Stimulated activated CD8-positive, alpha-beta memory T cell treated with anti-CD3 and anti-CD28 coated beads, Interleukin-2, amount 100 ng/mL, for 48 hours (primary cell): ENCODE measurements around the gene SH3BP1.
A peak's percentile ranks its signal among the peaks of the same experiment; 100 is the strongest.

Experiments
- DNase-seq, 2 donors: peaks; one replicate each; pipeline ENCODE4 v3.0.0-alpha.2; 2020; ENCODE audit warnings: low read depth in 2 of 2

Gene SH3BP1

DNA sequence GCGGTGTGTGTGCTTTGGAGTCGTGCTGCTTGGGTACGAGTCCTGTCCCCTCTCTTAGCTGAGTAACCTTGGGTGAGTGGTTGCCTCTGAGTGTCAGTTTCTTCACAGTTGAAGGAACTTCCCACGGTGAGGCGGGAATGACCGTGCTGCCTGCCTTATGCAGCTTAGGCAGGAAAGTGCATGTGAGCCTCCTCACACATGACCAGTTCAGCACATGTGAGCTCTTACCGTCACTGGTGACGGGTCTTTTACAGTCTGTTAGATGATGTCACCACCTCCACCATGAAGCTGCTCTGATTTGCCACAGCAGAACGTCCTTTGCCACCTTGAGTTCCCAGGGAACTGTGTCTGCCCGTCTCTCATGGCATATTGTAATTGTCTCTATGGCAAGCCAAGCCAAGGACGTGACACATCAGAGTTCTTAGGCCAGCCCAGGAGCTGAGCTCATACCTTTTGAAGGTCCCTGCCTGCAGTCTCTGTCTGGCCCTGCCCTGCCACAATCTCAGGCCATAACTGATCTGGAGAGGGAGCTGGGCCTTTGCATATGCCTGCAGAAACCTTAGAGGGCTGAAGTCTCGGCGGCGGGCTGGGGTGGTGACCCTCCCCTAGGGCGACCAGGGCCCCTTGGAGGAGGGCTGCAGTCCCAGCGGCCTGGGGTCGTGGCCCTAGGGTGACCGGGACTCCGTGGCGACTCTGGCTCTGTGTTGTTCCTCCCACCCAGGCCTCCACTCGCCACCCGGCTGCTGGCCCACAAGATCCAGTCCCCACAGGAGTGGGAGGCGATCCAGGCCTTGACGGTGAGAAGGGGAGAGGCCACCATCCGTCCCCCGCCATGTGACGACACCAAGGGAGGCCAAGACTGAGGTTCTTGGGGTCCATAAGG is 23.0 kb upstream of the SH3BP1 start:
- DNase-seq = no peak

DNA sequence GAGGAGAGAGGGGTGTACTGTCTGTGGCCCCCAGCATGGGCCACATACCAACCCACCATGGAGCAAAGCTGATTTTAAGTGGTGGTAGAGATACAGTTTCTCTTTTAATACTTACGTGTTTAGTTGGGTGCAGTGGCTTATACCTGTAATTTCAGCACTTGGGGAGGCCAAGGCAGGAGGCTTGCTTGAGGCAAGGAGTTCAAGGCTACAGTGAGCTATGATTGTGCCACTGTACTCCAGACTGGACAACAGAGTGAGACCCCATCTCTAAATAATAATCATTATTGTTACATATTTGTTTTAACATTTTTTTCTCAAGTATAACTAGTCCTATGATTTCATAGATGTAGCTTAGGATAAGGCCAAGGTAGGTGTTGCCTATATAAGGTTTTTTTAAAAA is 22.0 kb upstream of the SH3BP1 start:
- no peak for DNase-seq

DNA sequence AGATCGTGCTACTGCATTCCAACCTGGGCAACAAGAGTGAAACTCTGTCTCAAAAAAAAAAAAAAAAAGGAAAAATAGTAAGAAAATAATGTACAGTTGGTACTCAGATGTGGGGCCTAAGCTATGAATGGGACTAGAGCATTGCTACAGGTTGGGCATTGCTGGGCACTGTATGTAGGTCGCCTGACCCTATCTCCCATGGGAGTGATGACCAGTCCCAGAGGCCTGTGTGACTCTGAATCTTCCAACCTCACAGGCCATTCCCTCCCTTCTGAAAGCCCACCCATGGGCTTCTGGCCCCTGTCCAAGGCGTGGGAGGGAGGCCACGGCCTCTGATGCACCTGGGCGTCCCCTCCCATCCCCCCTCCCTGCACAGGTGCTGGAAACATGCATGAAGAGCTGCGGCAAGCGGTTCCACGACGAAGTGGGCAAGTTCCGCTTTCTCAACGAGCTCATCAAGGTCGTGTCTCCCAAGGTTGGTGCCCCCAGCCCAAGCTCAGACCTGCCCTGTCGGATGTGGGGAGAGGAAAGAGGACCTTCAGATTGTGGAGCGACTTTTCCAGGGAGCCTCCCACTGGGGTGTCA is 21.3 kb upstream of the SH3BP1 start:
- DNase-seq = no peak

DNA sequence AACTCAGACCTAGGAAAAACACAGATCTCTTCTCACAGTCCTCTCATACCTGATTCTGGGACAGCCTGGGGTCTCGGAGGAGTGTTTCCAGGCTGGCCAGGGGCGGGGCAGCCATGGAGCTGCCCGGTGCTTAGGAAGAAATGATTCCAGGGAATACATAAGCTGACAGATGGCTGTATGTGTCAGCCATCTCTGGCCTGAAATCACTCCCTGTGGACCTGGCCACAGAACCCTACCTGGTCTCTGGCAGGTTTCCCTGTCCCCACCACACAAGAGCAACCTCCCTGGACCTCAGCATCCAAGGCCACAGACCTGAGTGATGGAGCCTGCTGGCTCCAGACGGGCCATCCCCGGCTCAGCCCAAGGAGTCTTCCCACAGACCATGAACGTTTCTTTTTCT is 20.8 kb upstream of the SH3BP1 start:
- no peak for DNase-seq

DNA sequence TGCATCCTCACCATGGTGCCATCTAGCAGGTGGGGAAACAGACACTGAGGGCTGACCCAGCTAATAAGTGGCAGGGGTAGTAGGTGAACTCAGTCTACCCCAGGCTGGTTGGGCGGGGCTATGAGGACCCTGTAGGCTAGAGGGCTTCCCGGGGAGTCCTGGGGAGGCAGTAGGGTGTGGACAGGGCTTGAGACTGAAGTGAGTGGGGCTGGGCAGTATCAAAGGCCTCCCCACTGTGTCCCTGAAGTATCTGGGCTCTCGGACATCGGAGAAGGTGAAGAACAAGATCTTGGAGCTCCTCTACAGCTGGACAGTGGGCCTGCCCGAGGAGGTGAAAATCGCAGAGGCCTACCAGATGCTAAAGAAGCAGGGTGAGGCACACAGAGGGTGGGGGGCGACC is 19.5 kb upstream of the SH3BP1 start:
- DNase-seq = no peak

DNA sequence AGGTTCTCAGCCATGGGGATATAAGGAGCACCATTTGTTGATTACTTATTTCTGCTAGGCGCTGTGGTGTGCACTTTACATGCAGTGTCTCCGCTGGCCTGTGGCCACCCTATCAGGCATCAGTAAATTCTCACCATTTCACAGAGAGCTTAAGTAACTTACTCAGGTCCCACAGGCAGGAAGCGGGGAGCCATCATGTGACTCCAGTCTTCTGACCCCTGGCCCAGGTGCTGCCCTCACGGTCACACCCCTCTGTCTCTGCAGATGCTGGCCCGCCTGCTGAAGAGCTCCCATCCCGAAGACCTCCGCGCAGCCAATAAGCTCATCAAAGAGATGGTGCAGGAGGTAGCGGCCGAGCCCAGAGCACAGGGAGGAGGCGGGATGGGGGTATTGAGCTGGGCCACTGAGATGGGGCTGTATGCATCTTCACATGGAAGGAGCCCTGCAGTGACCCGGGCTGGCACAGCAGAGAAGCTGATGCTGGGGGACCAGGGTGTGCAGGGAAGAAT is 18.1 kb upstream of the SH3BP1 start:
- DNase-seq = no peak

DNA sequence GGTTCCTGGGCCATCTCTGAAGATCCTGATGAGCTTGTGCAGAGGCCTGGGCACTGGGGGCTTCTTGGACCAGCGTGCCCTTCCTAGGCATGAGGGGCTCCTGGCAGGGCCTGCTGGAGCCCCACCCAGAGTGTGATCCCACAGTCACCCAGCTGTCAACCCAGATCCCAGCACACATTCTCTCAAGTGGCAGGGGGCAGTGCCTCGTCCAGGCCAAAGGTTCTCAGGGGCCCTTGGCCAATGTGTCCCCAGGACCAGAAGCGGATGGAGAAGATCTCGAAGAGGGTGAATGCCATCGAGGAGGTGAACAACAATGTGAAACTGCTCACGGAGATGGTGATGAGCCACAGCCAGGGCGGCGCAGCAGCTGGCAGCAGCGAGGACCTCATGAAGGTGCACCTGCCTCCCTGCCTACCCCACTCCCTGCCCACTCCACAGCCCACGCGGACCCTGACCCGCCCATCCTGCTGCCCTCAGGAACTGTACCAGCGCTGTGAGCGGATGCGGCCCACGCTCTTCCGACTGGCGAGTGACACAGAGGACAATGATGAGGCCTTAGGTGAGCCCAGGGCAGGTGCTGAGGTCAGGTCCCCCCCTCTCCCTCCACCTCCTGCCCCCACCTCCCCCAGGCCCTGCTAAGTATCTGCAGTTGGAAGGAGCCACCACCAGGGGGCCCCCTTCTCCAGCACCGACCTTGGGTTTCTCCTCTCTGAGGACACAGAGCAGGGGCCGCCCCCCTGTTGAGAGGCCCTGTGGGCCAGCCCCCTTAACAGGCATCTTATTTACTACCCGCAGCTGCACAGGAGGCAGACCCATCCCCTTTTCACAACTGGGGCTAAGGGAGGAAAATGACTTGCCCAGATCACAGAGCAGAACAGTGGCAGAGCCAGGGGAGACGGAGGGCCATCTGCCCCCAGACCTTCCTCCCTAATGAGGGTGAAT is 16.1 kb upstream of the SH3BP1 start:
- DNase-seq = peak; percentile 63 to 66

DNA sequence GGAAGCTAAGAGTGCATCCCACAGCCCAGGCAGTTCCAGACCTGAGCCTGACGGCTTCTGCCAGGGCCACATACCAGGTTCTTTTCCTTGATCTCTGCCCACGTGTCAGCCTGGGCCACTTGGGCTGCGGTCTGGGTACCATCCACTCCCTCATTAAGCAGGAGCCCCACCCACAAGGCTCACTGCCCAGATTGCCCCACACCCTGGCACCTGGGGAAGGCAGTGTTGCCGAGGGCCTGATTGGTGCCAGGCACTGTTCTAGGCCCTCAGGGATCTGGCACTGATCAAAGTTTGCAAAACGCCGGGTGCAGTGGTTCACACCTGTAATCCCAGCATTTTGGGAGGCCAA is 15.5 kb upstream of the SH3BP1 start:
- no peak for DNase-seq

DNA sequence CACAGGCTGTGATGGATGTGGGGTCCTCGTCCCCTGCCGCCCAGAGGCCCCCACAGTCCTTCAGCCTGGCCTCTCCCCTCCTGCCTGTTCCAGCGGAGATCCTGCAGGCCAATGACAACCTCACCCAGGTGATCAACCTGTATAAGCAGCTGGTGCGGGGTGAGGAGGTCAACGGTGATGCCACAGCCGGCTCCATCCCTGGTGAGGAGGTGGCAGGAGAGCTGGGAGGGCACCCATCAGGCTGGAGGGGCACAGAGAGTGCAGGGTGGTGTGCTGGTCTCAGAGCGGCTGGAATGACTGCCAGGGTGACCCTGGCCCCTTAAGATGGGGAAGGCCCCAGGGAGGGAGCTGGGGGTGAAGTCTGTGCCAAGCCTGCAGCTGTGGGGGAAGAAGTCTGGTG is 14.6 kb upstream of the SH3BP1 start:
- no peak for DNase-seq

DNA sequence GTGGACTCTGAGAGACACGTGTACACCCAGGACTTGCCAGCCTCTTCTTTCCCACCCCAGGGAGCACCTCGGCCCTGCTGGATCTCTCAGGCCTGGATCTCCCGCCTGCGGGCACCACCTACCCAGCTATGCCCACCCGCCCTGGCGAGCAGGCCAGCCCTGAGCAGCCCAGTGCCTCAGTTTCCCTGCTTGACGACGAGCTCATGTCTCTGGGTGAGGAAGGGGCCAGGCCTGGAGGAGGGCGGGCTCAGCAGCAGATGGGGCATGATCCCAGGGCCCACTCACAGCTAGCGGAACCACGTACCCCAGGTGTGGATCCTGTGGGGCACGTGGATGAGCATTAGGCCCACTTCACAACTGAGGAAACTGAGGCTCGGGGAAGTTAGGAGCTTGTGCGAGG is 13.7 kb upstream of the SH3BP1 start:
- no peak for DNase-seq

DNA sequence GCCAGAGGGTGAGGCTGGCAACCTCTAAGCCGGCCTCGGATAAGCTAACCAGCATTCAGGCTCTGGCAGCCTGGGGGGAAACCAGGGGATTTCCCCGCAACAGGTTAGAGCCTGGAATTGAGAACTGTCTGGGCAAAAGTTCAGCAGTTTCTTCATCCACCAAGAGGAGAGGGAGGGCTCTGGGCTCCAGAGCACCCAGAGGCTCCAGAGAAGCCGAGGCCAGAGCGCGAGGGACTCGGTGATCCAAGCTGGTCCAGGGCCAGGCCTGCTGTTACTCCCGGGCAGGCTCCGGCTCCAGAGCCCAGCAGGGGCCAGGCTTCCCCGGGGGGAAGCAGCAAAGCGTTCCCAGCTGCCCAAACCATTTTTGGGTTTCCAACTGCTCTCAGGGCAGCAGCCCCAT is 13.3 kb upstream of the SH3BP1 start:
- no peak for DNase-seq

DNA sequence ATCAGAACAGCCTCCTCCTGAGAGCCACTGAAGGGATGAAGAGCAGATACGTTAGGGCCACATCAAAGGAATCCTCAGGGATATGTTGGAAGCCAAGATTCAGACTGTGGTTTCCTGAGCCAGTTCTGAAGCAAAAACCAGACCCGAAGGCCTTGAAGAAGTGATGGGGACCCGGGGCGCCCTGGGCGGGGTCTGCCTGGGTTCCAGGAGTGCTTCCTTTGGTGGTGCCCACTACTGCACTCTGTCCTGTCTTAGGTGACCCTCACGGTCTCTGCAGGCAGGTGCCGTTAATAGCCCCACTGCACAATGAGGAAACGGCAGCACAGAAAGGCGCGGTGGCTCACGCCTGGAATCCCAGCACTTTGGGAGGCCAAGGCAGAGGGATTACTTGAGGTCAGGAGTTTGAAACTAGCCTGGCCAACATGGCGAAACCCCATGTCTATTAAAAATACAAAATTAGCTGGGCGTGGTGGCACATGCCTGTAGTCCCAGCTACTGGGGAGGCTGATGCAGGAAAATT is 12.9 kb upstream of the SH3BP1 start:
- no peak for DNase-seq

DNA sequence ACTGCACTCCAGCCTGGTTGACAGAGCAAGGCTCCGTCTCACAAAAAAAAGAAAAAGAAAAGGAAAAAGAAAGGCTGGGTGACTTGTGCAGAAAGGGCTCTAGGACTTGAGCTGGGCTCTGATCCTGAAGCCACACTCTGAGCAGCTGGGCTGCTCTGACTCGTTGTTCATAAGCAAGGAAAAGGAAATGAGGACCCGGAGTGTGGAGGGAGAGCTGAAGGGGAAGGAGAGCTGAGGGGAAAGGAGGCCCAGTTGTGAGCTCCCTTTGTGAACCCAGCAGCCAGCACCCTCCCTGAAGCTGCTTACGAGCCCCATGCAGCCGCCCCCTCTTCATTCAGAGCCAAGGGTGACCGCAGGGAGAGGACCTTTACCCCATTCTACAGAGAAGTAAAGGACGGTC is 12.3 kb upstream of the SH3BP1 start:
- no peak for DNase-seq

DNA sequence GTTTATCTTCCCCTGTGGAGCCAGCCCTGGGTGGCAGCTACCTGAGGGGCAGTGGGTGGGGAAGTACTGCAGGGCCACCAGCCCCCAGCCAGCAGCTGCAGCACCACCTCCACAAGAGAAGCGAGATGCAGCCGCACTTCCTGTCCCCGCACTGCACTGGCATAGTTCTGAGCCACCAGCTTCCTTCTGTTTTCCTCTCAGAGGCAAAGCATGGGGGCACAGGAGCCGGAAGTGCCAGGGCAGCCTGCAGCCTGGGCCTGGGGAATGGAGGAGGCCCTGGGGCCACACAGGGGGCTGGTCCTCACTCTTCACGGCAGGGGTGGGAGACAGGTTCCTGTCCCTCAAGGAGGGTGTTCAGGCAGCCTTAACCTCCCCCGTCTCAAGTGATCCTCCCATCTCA is 11.9 kb upstream of the SH3BP1 start:
- DNase-seq = no peak

DNA sequence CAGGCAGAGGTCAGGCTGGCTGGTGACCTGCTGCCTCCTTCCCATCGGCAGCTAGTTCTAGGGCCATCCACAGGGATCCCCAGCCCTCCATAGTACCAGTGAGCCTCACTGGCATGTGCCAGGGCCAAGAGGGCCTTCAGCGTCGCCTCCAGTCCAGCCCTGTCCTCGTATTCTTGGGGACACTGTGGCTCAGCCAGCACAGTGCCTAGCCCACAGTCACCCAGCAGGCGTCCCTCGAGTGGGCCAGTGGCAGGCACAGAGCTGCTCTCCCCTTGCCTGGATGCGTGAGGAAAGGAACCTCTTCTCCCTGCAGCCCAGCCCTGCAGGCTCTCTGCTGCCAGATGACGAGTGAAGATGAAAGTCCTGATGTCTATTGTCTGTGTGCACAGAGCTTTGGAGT is 10.6 kb upstream of the SH3BP1 start:
- no peak for DNase-seq

DNA sequence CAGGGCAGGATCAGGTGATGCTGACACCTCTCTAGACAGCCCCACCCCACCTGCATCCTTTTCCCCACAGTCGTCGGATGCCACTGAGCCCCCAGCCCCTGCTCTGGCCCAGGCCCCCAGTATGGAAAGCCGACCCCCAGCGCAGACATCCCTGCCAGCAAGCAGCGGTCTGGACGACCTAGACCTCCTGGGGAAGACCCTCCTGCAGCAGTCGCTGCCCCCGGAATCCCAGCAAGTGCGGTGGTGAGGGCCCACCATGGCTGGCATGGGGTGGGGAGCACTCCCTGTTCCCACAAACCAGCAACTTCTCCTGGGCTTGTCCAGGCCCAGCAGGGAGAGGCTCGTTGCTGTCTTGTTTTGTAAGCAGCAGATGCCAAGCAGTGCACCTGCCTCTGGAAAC is 9.5 kb upstream of the SH3BP1 start:
- DNase-seq = no peak

DNA sequence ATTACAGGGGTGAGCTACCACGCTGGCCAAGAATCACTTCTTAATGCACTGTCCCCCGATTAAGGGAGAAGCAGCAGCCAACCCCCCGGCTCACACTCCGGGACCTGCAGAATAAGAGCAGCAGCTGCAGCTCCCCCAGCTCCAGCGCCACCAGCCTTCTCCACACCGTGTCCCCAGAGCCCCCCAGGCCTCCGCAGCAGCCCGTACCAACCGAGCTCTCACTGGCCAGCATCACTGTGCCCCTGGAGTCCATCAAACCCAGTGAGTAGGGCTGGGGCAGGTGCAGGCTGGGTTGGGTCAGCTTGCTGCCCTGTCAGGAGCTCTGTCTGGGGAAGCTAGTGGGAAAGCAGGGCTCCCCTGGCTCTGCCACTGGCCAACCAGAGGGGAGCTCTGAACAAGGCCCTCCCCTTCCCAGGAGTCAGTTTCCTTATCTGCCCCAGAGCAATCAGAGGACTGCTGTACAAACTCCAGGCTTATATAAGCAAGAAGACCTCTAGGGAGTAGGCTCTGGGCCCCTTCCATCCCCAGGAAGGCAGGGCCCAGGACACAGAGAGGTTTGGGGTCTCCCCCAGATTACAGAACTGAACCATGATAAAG is 8.5 kb upstream of the SH3BP1 start:
- no peak for DNase-seq

DNA sequence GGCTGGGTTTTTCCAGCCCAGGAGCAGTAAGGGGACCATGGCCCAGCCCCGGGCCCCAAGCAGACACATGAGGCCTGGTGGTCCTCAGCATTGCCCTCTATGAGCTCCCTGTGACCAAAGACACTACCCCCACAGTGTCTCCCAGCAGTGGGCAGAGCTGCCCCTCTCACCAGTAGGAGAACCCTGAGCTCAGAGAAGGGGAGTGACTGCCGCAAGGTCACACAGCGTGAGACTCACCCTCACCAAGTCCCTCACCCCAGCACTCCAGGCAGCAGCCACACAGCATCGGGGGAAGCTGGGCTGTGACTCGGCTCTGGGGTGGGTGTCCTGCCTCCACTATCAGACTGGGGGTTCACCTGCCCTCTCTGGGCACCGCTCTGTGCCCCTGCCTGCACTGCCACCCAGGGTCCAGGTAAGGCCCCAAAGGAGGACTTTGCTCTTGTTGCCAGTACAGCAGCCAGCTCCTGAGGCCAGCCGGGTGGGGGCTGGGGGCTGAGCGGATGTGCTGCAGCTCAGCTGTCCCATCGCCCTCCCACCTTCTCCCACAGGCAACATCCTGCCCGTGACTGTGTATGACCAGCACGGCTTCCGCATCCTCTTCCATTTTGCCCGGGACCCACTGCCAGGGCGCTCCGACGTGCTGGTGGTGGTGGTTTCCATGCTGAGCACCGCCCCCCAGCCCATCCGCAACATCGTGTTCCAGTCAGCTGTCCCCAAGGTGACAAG is 7.9 kb upstream of the SH3BP1 start:
- DNase-seq = no peak

DNA sequence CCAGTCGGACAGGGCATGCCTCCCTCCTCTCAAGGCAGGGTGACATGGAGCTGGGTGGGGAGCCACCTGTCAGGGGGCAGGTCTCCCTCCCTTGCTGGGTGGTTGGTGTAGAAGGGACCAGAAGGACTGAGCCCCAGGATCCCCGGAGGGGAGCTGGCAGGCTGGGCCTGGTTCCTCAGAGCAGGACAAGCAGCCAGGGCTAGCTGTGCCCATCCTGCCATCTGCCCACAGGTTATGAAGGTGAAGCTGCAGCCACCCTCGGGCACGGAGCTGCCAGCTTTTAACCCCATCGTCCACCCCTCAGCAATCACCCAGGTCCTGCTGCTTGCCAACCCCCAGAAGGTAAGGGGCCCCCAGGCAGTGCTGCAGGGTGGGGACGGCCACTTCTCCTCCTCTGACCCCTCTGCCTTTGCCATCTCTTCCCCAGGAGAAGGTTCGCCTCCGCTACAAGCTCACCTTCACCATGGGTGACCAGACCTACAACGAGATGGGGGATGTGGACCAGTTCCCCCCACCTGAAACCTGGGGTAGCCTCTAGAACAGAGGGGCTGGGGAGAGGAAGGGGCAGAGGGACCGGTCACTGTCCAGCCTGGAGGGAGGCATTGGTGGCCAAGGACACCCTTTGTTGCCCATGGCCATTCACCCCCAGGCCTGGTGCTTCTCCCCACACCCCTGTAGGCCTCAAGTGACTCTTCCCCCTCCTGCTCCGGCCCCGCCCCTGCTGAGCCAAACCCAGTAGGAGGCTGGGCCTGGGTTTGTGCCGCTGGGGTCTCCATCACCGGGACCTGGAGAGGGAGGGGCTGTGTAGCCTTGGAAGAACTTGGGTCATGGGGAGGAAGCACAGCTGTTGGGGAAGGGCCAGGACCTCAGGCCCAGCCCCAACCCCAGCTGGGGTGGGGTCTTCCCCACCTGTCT is 7.0 kb upstream of the SH3BP1 start:
- DNase-seq = no peak

DNA sequence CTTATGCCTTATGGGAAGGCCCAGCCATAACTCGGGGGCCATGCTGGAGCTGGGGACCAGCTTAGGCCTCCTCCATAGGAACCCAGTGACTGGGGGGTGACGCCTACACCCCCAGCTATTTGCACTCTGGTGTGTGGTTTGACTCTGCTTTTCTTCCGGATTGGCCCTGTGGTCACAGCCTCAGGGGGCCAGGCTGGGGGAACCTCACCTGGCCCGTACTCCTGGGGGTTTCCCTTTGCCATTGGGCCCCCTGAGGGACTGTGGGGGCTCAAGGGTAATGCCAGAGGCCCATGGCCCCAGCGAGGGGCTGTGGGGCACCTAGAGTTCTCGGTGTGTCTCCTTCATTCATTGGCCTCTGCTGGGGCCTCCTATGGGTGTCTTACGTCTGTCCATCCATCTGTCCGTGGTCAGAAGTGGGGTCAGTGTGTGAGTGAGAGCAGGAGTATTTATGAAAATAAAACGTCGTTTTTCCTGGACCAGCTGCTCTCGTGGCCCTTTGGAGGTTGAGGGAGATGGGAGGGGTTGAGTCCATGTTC is 6.3 kb upstream of the SH3BP1 start:
- DNase-seq = peak in 1 of 2 donors; percentile 49
